Keratinocyte (primary cell): Measurements from ENCODE around the gene CREB3L2. TPM values are rescaled to one million over a fixed set of nuclear protein-coding genes. Genes with fewer than 3 reads are reported as not detected.

Experiments used
- DNase-seq: peaks from one replicate; pipeline ENCODE4 v3.0.0-alpha.2; 2011; ENCODE audit warnings: low read depth, missing footprints, low spot score
- FAIRE-seq: peaks from 2 replicates; lab custom pipeline; 2011; peaks lifted over from hg19 to GRCh38; lab: Jason Lieb, UNC
- H2AFZ ChIP-seq: 2 replicates; pipeline ENCODE4 v1.6.0; 2012; ENCODE audit warnings: low read length, control low read depth, inconsistent platforms; ENCODE audit not compliant: control insufficient read depth
- H3K27ac ChIP-seq: 2 replicates; pipeline ENCODE4 v1.5.1; 2011; ENCODE audit warnings: low read length; ENCODE audit not compliant: control insufficient read depth, insufficient read depth
- H3K27me3 ChIP-seq: 3 replicates; pipeline ENCODE4 v1.6.0; 2011; ENCODE audit warnings: low read length; ENCODE audit not compliant: control insufficient read depth, insufficient read depth; ENCODE audit errors: extremely low read depth
- H3K36me3 ChIP-seq, 2 experiments: 2 replicates in 1 of 2; 3 replicates in 1 of 2; pipeline ENCODE4 v1.5.1; 2011; ENCODE audit warnings: low read length in 2 of 2, mild to moderate bottlenecking in 1 of 2; ENCODE audit not compliant: control insufficient read depth in 2 of 2, insufficient read depth in 2 of 2; ENCODE audit errors: extremely low read depth in 1 of 2
- H3K4me1 ChIP-seq: 3 replicates; pipeline ENCODE4 v1.5.1; 2011; ENCODE audit warnings: low read length; ENCODE audit not compliant: control insufficient read depth, insufficient read depth; ENCODE audit errors: extremely low read depth
- H3K4me2 ChIP-seq: 3 replicates; pipeline ENCODE4 v1.6.0; 2011; ENCODE audit warnings: low read depth, low read length; ENCODE audit not compliant: control insufficient read depth, insufficient read depth; ENCODE audit errors: extremely low read depth
- H3K4me3 ChIP-seq, 3 experiments: fragments of 200-600 bp in 1 of 3; sonication (generic) in 1 of 3; 2 replicates in 2 of 3; 3 replicates in 1 of 3; pipeline ENCODE4 v1.5.1; 2011 to 2016; ENCODE audit warnings: low read length in 3 of 3, mild to moderate bottlenecking in 3 of 3, control low read depth in 2 of 3, inconsistent platforms in 1 of 3, low read depth in 1 of 3, mixed read lengths in 1 of 3, mixed run types in 1 of 3, moderate library complexity in 1 of 3; ENCODE audit not compliant: control insufficient read depth in 2 of 3, insufficient read depth in 2 of 3; ENCODE audit errors: extremely low read depth in 1 of 3
- H3K79me2 ChIP-seq: 2 replicates; pipeline ENCODE4 v1.6.0; 2012; ENCODE audit warnings: low read length; ENCODE audit not compliant: control insufficient read depth, insufficient read depth
- H3K9ac ChIP-seq: 3 replicates; pipeline ENCODE4 v1.6.0; 2011; ENCODE audit warnings: low read length; ENCODE audit not compliant: control insufficient read depth, insufficient read depth; ENCODE audit errors: extremely low read depth
- H3K9me1 ChIP-seq: 3 replicates; pipeline ENCODE4 v1.6.0; 2011; ENCODE audit warnings: low read length; ENCODE audit not compliant: control insufficient read depth, insufficient read depth; ENCODE audit errors: extremely low read depth
- H3K9me3 ChIP-seq: 2 replicates; pipeline ENCODE4 v1.5.1; 2012; ENCODE audit warnings: low read depth, low read length; ENCODE audit not compliant: control insufficient read depth
- H4K20me1 ChIP-seq: 3 replicates; pipeline ENCODE4 v1.6.0; 2011; ENCODE audit warnings: low read length; ENCODE audit not compliant: control insufficient read depth, insufficient read depth; ENCODE audit errors: extremely low read depth
- CTCF ChIP-seq, 3 experiments: IDR thresholded peaks in 1 of 3; conservative IDR thresholded peaks in 1 of 3; optimal IDR thresholded peaks in 1 of 3; 2 replicates in 2 of 3; 3 replicates in 1 of 3; pipeline versions ENCODE3 to v1.5.1; 2011; ENCODE audit warnings: low read length in 3 of 3, mild to moderate bottlenecking in 3 of 3, moderate library complexity in 2 of 3, control low read depth in 1 of 3, inconsistent platforms in 1 of 3; ENCODE audit not compliant: insufficient read depth in 2 of 3; ENCODE audit errors: extremely low read depth in 1 of 3
- EZH2 ChIP-seq: IDR thresholded peaks from one replicate; pipeline ENCODE4 v1.6.1; 2012; ENCODE audit warnings: inconsistent platforms, mild to moderate bottlenecking, low read length, moderate library complexity
- dilution Hi-C: fragments of 300-500 bp; cut with MboI; formaldehyde crosslinking; loops from one replicate; pipeline ENCODE4 v1.7.0; 2020; ENCODE audit warnings: low sequenced_read_pairs; ENCODE audit not compliant: extremely low pct_ligation_motif_present
- polyA plus RNA-seq, 5 experiments: library from polyadenylated mRNA; depleted of rRNA in 3 of 5; stranded (reverse) in 3 of 5; stranded (forward) in 1 of 5; unstranded in 1 of 5; fragments of >200 nt; gene quantifications; 1 replicate in 1 of 5; 2 replicates in 3 of 5; 3 replicates in 1 of 5; pipeline versions ENCODE4 v1.2.1 to v1.2.3, GENCODE V29; 2011 to 2012; ENCODE audit warnings: missing spikeins in 2 of 5, low read depth in 1 of 5, low replicate concordance in 1 of 5

Gene CREB3L2
- polyA plus RNA-seq, 1 donor (not counting 4 experiments of a cell fraction or from before 2014, with no cell fraction given) = 12.8 TPM

- Histone ChIP-seq H2AFZ (peak overlapping the region; percentile 34), H3K9me1 (no peaks in the 10 kb centered on the region), H3K4me1 (peaks cover 23% of the 10 kb centered on the region), H3K4me3 (no peak overlapping the region), H4K20me1 (peaks cover 3% of the 10 kb centered on the region), H3K36me3 (no peaks in the 10 kb centered on the region), H3K9me3 (no peaks in the 10 kb centered on the region), H3K4me2 (peak overlapping the region; percentile 5), H3K27ac (peak overlapping the region; percentile 0), H3K79me2 (peaks cover 32% of the 10 kb centered on the region), H3K9ac (no peak overlapping the region), H3K27me3 (no peaks in the 10 kb centered on the region)
- no peak for DNase-seq
- no peak for FAIRE-seq
- dilution Hi-C loops = no loop called here
- TF ChIP-seq CTCF (optimal IDR thresholded peaks at IDR 0.05 in 1 of 3, IDR thresholded peaks at IDR 0.05 in 1 of 3, conservative IDR thresholded peaks at IDR 0.05 in 1 of 3; ENCODE audit: extremely low read depth in 1 of 3, insufficient read depth in 2 of 3, low read length in 3 of 3) = no peak
- TF ChIP-seq EZH2 = no peak
Observed at GRCh38 chr7:138002828-138003189, 923 bp upstream of the CREB3L2 start.

GRCh38 chr7:138002096-138002827 lies 376 bp upstream of the CREB3L2 start:
- Histone ChIP-seq H3K27ac (peak overlapping the region; percentile 92), H3K27me3 (no peaks in the 10 kb centered on the region), H3K4me2 (peak overlapping the region; percentile 78), H3K79me2 (peaks cover 37% of the 10 kb centered on the region), H2AFZ (peak overlapping the region; percentile 95), H3K36me3 (no peaks in the 10 kb centered on the region), H4K20me1 (peaks cover 3% of the 10 kb centered on the region), H3K4me1 (peaks cover 23% of the 10 kb centered on the region), H3K9ac (peak overlapping the region; percentile 96), H3K9me3 (no peaks in the 10 kb centered on the region), H3K9me1 (no peaks in the 10 kb centered on the region), H3K4me3 (peak overlapping the region; percentile 63 to 92 (median 90))
- FAIRE-seq (peak; percentile 58), DNase-seq (peak; percentile 94)
- dilution Hi-C loops = no loop called here
- no peak for TF ChIP-seq EZH2
- peak; percentile 59 to 88 (median 80) for TF ChIP-seq CTCF (optimal IDR thresholded peaks at IDR 0.05 in 1 of 3, IDR thresholded peaks at IDR 0.05 in 1 of 3, conservative IDR thresholded peaks at IDR 0.05 in 1 of 3; ENCODE audit: extremely low read depth in 1 of 3, insufficient read depth in 2 of 3, low read length in 3 of 3)
